Bone marrow (tissue), 2 donors: ENCODE measurements around the gene PLEKHA5.
"Not testable (repeated sequence)": the region's sequence is repeated elsewhere in the genome, so short reads cannot be mapped to it uniquely, and the experiment has no call there.

ENCODE experiments used
- DNase-seq, 2 donors: peaks; one replicate each; lab custom pipeline; 2025; lab: John Stamatoyannopoulos, UW

The PLEKHA5 gene

DNA sequence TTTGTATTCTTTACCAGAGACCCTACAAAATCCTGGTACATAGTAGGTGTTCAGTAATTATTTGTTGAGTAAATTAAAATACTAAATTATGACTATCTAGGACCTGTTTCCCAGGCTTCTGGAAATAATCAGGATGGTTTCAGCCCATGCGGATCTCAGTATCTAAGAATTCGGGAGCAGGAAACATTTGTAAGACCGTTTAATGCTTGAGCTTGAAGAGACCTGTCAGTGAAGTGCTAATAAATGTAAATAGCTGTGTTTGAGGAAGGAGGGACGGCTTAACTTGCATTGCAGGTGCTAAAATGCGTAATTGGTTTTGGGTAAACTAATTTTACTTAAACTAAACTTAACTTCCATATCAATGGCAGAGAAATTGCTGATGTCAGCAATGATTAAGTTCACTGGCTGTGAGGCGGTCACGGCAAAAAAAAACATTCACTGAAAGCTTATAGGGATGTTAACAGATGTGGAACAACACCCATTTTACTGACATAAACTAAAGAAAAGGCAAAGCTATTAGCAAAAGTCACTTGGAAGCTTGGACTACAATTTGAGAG is 281.2 kb downstream of the PLEKHA5 start:
- no peak for DNase-seq

DNA sequence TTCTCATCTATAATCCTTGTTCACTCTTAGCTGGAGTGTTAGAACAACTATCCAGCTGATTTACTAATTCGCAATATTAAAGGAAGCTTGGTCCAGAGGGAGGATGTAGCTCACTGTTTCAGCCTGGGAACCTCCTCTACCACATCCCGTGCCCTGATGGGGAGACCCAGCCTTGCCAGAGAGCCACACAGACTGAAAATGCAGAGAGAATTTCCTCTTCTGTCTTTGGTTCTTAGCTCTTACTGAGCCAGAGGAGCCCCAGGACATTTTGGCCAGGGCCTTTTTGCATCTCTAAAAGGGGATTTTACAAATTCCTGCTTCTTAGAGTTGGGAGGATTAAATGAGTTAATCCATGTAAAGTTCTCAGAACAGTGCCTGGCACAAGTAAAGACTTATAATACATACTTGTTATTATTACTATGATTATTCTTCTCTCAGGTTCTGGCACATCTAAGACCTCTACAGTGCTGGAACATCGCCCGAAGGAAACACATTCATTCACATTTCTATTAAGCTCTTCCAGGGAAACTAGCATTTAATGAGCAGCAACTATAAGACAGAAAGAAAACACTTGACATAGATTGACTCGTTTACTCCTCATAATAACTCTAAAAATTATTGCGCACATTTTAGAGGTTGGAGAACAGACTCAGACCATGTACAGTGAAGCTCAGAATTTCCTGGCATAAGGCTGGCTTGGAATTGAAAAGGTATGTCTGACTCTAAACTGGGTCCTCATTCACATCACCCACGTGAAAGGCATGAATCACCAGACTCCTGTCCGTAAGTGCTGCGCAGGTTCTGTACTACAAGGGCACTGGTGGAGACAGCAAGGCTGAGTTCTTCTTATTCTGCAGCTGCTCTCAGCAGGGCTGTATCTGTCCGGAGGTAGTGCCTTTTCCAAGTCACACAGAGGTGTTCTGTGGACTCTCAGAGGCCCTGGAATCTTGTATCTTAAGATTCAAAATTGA is 282.0 kb downstream of the PLEKHA5 start:
- no peak for DNase-seq

DNA sequence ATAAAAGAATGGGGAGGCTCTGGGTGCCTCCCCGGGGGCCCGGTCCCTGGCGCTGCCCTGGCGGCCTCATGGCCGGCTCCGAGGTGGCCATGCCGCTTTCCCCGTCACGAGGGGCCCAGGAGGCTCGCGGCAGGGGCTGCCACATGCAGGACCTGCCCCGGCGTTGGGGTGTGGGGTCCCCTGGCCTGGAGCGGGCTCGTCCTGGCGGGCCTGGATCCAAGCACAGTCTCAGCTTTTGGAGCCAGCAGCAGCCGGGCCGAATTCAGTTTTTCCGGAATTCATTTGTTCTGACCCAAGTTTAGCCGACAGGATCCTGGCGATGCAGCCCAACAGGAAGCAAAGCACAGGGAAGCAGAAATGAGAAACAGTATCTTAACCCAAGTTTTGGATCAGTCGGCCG is 283.3 kb downstream of the PLEKHA5 start:
- DNase-seq = no peak

DNA sequence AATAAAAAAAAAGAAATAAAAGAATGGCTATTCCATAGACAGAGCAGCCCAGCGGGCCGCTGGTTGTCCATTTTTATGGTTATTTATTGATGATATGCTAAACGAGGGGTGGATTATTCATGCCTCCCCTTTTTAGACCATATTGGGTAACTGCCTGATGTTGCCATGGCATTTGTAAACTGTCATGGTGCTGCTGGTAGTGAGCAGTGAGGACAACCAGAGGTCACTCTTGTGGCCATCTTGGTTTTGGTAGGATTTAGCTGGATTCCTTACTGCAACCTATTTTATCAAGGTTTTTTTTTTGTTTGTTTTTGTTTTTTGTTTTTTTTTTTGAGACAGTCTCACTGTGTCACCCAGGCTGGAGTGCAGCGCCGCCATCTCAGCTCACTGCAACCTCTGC is 284.0 kb downstream of the PLEKHA5 start:
- not testable (repeated sequence) for DNase-seq

DNA sequence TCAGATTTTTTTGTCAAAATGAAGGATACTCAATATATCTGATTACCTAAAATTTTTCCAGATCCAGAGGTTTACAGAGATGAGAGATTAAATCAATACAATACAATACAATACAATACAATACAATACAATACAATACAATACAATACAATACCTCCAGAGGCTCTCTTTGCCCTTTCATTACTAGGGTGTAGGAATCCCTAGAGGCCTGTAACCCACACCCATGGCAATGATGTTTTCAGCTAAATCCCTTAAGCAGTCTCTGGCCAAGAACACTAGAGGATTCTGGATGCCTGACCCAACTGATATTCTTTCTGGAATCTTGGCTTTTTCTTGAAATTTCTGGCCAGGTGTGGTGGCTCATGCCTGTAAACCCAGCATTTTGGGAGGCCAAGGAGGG is 286.0 kb downstream of the PLEKHA5 start:
- no peak for DNase-seq

DNA sequence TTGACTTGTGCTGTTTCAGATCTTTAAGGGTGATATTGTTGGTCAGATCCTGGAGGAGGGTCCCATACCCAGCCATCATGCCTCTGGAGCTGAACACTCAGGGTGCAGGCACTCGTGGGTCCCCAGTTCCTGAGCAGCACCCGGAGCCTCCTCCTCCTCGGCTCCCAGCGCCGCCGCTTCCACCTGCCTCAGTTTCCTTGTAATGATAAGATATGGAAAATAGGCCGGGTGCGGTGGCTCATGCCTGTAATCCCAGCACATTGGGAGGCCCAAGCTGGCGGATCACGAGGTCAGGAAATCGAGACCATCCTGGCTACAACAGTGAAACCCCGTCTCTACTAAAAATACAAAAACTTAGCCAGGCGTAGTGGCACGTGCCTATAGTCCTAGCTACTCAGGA is 289.6 kb downstream of the PLEKHA5 start:
- DNase-seq = no peak

DNA sequence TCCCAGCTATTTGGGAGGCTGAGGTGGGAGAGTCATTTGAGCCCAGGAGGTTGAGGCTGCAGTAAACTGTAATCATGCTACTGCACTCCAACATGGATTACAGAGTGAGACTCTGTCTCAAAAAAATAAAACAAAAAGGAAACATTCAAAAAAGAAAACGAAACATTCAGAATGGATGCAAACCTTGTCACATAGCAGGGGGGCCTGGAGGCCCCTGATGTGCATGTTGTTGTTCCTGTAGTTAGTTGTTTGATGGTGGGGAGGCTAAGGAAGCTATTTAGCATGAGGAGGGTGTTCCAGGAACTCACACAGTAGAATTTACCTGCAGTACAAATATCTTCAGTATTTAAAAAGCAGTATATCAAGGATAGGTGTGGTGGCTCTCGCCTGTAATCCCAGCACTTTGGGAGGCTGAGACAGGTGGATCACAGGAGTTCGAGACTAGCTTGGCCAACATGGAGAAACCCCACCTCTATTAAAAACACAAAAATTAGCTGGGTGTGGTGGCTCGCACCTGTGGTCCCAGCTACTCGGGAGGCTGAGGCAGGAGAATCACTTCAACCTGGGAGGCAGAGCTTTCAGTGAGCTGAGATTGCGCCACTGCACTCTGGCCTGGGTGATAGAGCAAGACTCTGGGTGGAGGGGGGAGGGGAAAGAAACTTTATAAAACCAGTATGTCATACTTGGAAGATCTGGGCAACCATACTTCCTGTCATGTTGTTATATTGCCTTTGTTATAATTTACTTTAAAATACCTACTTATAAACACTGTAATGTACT is 292.2 kb downstream of the PLEKHA5 start:
- DNase-seq = no peak

DNA sequence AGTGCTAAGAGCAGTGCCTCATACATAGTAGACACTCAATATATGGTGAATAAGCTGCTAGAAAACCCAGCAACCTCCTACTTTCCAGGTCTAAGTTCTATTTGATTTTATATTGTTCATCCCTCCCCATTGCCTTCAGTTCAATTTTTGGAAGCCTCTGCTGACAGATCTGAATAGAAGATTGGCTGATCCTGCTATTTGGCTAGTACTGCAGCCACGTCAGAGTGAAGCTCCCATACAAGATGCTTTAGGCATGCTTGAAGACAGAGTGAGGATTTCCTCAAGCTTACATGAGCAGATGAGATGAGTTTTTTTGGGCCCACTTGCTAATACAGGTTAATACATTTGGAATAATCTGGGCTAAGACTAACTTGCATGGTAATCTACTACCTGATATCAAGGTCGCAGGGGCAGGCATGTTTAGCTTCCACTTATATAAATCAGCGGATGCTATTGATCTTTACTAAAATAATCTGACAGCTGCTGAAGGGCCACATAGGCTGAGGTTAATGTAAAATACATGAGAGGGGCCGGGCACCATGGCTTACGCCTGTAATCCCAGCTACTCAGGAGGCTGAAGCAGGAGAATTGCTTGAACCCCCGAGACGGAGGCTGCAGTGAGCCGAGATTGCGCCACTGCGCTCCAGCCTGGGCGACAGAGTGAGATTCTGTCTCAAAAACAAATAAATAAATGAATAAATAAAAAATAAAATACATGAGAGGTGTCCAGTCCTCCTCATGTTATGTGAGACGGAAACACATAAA is 293.8 kb downstream of the PLEKHA5 start:
- no peak for DNase-seq
